HL-60 (cell line): ENCODE results near the gene CENPA.

ENCODE experiments used
- DNase-seq, 2 experiments: peaks; one replicate each; pipeline ENCODE4 v3.0.0-alpha.2; 2010 to 2020; ENCODE audit warnings: low read depth in 1 of 2, low spot score in 1 of 2
- H3K27ac ChIP-seq: fragments of 250-450 bp; sonication (Bioruptor Pico); replicated peaks from 2 replicates; pipeline ENCODE4 v1.5.1; 2020; ENCODE audit warnings: mild to moderate bottlenecking, moderate library complexity
- H3K27me3 ChIP-seq: fragments of 250-450 bp; sonication (Bioruptor Pico); 2 replicates; pipeline ENCODE4 v1.5.1; 2021; ENCODE audit warnings: mild to moderate bottlenecking, moderate library complexity; ENCODE audit not compliant: insufficient read depth, poor library complexity, severe bottlenecking
- H3K4me3 ChIP-seq: replicated peaks from 2 replicates; pipeline ENCODE4 v1.5.1; 2011; ENCODE audit warnings: mild to moderate bottlenecking, control low read depth, low read length; ENCODE audit not compliant: insufficient read depth
- CTCF ChIP-seq: IDR thresholded peaks from one replicate; pipeline ENCODE4 v1.5.1; 2011; ENCODE audit warnings: low read length, control low read depth, inconsistent platforms; ENCODE audit not compliant: insufficient read depth
- GABPA ChIP-seq: IDR thresholded peaks from 2 replicates; pipeline ENCODE4 v1.6.1; 2012; ENCODE audit warnings: low read depth
- POLR2AphosphoS5 ChIP-seq: IDR thresholded peaks from 2 replicates; pipeline ENCODE4 v1.6.1; 2012; ENCODE audit warnings: low read depth
- REST ChIP-seq: IDR thresholded peaks from 2 replicates; pipeline ENCODE4 v1.6.1; 2012; ENCODE audit warnings: low read depth; ENCODE audit not compliant: insufficient replicate concordance
- SPI1 ChIP-seq: IDR thresholded peaks from 2 replicates; pipeline ENCODE4 v1.6.1; 2012; ENCODE audit warnings: low read depth, mild to moderate bottlenecking, borderline replicate concordance

Gene CENPA

GRCh38 chr2:26767894-26768487, 17.9 kb upstream of the CENPA start:
- no peak for DNase-seq

DNA sequence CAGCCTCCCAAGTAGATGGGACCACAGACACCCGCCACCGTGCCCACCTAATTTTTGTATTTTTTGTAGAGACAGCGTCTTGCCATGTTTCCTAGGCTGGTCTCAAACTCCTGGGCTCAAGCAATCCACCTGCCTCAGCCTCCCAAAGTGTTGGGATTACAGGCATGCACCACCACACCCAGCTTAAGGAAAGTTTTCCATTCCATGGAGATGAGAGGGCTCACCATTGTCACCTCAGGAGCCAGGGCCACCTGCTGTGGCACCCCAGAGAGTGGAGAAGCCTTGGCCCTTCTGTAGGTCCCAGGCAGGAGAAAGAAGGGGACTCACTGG, 17.1 kb upstream of the CENPA start:
- H3K27ac ChIP-seq = no peak overlapping the region
- TF ChIP-seq POLR2AphosphoS5 (no peak), GABPA (no peak), SPI1 (no peak), CTCF (no peak), REST (no peak)
- H3K4me3 ChIP-seq = no peak overlapping the region
- DNase-seq = no peak
- no peaks in the 10 kb centered on the region for H3K27me3 ChIP-seq

More at GRCh38 chr2:26767894-26768487, 17.9 kb upstream of the CENPA start:
- no peak overlapping the region for H3K27ac ChIP-seq
- no peak for TF ChIP-seq GABPA
- no peak for TF ChIP-seq REST
- no peak for TF ChIP-seq SPI1
- TF ChIP-seq CTCF = no peak
- TF ChIP-seq POLR2AphosphoS5 = no peak
- H3K27me3 ChIP-seq = peaks cover 2% of the 10 kb centered on the region
- no peak overlapping the region for H3K4me3 ChIP-seq

GRCh38 chr2:26769089-26769761, 16.6 kb upstream of the CENPA start:
- no peak for TF ChIP-seq REST
- TF ChIP-seq SPI1 = peak; percentile 99
- no peak for TF ChIP-seq CTCF
- TF ChIP-seq GABPA = no peak
- peak; percentile 99 for TF ChIP-seq POLR2AphosphoS5
- DNase-seq = peak; percentile 86 to 97
- Histone ChIP-seq H3K27me3 (no peaks in the 10 kb centered on the region), H3K27ac (peak overlapping the region; percentile 42), H3K4me3 (no peak overlapping the region; the same call in 1 of the 2 replicates)
